ENCODE results near the gene TST.
"Not testable (repeated sequence)": the region's sequence is repeated elsewhere in the genome, so short reads cannot be mapped to it uniquely, and the experiment has no call there.

TST gene

DNA sequence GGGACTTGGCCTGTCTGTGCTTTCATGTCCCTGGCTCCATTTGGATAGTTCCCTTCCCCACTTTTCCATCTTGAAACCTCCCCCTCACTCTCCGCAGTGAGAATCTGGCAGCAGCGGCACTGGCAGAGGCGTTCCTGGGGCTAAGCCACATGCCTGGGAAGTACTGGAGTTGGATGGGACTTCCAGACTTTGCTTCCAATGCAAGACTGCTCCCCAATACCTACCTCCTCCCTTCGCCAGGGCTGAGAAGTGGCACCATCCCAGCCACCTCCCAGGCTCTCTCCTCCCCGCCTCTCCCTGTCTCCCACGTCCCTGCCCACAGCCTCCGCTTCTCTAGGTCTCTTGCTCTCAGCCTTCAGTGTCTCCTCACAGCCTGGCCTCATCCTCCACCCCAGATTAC, 16.6 kb downstream of the TST start:
- TF ChIP-seq ZNF274 (IDR thresholded peaks at IDR 0.05; ENCODE audit: low read depth, low read length) = no peak
- H3K4me3 ChIP-seq (ENCODE audit: low read length) = no peak overlapping the region

GRCh38 chr22:37001826-37002225, 17.4 kb downstream of the TST start:
- no peak for TF ChIP-seq ZNF274 (IDR thresholded peaks at IDR 0.05; ENCODE audit: low read depth, low read length)
- H3K4me3 ChIP-seq (ENCODE audit: low read length) = no peak overlapping the region

DNA sequence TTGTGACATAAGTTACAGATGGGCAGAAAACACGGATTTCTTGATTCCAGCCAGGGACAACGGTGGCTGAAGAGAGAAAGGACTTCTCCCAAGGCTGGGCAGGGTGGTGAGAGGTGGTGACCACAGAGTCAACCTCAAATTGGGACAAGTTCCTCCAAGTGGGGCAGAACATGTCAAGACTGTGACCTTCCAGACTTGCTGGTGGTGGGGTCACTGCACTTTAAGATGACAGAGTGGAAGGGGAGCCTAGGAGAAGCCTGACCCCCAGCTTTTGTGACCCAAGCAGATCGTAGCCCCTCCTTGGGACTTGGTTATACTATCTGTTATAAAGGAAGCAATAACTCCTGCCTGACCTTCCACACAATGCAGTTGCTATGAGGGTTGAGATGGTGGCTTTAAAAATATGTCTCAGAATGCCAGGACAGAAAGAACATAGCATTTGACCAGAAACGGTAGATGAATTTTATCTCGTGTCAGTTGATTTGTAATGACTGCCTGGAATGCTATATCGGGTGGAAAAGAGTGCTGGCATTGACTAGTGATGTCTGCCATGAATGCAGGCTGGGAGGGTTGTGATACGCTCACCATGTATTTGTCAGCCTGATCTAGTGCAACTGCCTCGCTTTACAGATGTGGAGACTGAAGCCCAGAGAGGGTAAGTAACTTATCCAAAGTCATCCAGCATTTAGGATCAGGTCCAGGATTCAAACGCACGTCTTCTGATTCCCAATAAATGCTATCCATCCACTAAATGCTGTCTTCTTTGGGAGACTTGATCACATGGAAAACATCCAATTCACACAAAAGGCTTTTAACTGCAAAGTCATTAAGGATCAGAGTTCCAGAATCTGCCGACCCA, 18.3 kb downstream of the TST start:
- no peak for TF ChIP-seq ZNF274 (IDR thresholded peaks at IDR 0.05; ENCODE audit: low read depth, low read length)
- H3K4me3 ChIP-seq (ENCODE audit: low read length) = no peak overlapping the region

DNA sequence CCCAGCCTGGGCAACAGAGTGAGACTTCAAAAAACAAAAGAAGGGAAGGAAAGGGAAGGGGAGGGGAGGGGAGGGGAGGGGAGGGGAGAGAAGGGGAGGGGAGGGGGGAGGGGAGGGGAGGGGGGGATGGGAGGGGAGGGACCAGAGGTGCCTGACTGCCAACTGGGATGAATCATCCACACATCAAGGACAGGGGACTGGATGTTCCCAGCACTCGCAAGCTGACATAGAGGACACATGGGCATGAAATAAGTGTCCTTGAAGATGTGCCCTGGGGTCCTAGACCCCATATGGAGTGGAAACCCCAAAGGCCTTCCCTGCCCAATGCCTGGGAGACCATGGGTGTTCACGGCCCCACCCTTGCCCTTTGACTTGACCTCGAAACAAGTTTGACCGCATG, 19.8 kb downstream of the TST start:
- no peak for TF ChIP-seq ZNF274 (IDR thresholded peaks at IDR 0.05; ENCODE audit: low read depth, low read length)
- H3K4me3 ChIP-seq (ENCODE audit: low read length) = no peak overlapping the region

- TF ChIP-seq ZNF274 (IDR thresholded peaks at IDR 0.05; ENCODE audit: low read depth, low read length) = no peak
- no peak overlapping the region for H3K4me3 ChIP-seq (ENCODE audit: low read length)
Observed at GRCh38 chr22:36998620-36999351, 20.5 kb downstream of the TST start.

GRCh38 chr22:36997746-36998145, 21.5 kb downstream of the TST start:
- TF ChIP-seq ZNF274 (IDR thresholded peaks at IDR 0.05; ENCODE audit: low read depth, low read length) = no peak
- no peak overlapping the region for H3K4me3 ChIP-seq (ENCODE audit: low read length)

DNA sequence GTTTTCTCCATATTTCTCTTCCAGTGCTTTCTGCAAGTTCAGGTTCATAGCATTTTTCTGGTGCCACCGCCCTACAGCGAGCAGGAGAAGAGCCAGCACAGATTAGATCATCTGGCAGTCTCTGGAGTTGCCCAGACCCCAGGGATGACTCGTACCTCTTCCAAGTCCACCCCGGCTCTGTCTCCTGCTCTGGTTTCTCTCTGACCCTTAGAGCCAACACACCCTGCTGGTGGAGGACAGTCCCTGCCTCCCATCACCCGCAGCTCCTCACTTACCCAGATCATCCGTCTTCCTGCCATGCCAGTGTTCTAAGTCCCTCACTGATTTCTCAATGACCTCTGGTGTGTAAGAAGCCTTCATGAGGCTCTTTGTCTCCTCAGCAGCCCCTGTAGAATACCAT, 28.0 kb downstream of the TST start:
- no peak for TF ChIP-seq ZNF274 (IDR thresholded peaks at IDR 0.05; ENCODE audit: low read depth, low read length)
- H3K4me3 ChIP-seq (ENCODE audit: low read length) = no peak overlapping the region

DNA sequence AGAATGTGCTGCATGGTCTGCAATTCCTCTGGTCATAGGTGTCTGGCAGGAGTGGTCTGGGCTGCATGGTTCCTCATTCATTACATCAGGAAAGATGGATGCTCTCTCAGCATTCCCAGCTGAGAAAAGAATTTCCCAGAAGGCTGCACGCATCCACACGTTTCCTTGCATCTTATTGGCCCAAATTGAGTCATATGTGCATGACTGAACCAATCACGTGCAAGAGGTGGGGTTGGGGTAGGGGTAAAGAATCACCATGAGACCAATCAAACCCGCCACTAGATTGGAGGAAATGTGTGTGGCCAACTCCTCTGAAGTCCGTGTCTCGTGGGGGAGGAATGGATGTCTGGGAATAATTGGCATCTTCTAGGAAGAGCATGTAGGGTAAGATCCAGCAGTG, 28.8 kb downstream of the TST start:
- H3K4me3 ChIP-seq (ENCODE audit: low read length) = no peak overlapping the region
- no peak for TF ChIP-seq ZNF274 (IDR thresholded peaks at IDR 0.05; ENCODE audit: low read depth, low read length)

GRCh38 chr22:36989012-36989411, 30.2 kb downstream of the TST start:
- H3K4me3 ChIP-seq (ENCODE audit: low read length) = not testable (repeated sequence)

GRCh38 chr22:36988075-36988832, 31.0 kb downstream of the TST start:
- no peak for TF ChIP-seq ZNF274 (IDR thresholded peaks at IDR 0.05; ENCODE audit: low read depth, low read length)
- H3K4me3 ChIP-seq (ENCODE audit: low read length) = no peak overlapping the region

- no peak for TF ChIP-seq ZNF274 (IDR thresholded peaks at IDR 0.05; ENCODE audit: low read depth, low read length)
- H3K4me3 ChIP-seq (ENCODE audit: low read length) = no peak overlapping the region
Observed at GRCh38 chr22:36986242-36986821, 32.9 kb downstream of the TST start.

GRCh38 chr22:36985211-36985889, 33.9 kb downstream of the TST start:
- TF ChIP-seq ZNF274 (IDR thresholded peaks at IDR 0.05; ENCODE audit: low read depth, low read length) = no peak
- H3K4me3 ChIP-seq (ENCODE audit: low read length) = no peak overlapping the region

DNA sequence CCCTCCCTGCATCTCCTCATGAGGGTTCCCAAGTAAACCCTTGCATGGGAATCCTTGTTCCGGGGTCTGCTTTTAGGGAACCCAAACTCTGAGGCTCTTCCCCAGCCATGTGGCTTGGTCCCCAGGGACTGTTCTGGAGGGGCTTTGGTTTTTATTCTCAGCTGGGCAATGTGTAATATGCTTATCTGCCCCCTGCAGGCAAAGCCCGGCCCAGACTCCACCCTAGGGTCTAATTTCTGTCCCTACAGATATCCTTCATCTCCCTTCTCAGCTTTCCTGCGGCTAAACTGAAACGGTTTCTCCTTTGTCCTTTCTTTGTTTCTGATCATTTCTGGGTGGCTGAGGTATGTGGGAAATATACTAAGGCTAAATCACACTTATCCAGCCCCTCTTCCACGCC, 37.1 kb downstream of the TST start:
- no peak overlapping the region for H3K4me3 ChIP-seq (ENCODE audit: low read length)
- no peak for TF ChIP-seq ZNF274 (IDR thresholded peaks at IDR 0.05; ENCODE audit: low read depth, low read length)

Data from GM08714 (cell line).